Hepatocyte (in vitro differentiated cells): ENCODE results near the gene FLYWCH2.

Source experiments
- EZH2 ChIP-seq: fragments of 200-600 bp; sonication (generic); IDR thresholded peaks from 2 replicates; pipeline ENCODE4 v1.6.1; 2016; ENCODE audit warnings: antibody characterized with exemption, mild to moderate bottlenecking, borderline replicate concordance
- TF ChIP-seq, protein P1 (sequence below): fragments of 200-600 bp; sonication (generic); IDR thresholded peaks from 2 replicates; pipeline ENCODE4 v1.5.1; 2016; ENCODE audit warnings: antibody characterized with exemption, mild to moderate bottlenecking; ENCODE audit not compliant: poor library complexity

DNA sequence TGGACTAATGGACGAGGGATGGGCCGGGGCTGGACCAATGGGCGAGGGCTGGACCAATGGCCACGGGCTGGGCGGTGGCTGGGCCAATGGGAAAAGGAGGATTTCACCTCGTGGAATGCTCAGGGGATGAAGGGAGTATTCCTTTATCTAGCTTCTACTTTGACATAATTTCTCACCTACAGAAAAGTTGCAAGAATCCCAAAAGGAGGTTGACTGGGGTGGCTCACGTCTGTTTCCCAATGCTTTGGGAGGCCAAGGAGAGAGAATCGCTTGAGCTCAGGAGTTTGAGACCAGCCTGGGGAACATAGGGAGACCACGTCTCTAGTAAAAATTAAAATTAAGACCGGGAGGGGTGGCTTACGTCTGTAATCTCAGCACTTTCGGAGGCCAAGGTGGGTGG is 23.0 kb downstream of the FLYWCH2 start:
- TF ChIP-seq, protein P1, sequence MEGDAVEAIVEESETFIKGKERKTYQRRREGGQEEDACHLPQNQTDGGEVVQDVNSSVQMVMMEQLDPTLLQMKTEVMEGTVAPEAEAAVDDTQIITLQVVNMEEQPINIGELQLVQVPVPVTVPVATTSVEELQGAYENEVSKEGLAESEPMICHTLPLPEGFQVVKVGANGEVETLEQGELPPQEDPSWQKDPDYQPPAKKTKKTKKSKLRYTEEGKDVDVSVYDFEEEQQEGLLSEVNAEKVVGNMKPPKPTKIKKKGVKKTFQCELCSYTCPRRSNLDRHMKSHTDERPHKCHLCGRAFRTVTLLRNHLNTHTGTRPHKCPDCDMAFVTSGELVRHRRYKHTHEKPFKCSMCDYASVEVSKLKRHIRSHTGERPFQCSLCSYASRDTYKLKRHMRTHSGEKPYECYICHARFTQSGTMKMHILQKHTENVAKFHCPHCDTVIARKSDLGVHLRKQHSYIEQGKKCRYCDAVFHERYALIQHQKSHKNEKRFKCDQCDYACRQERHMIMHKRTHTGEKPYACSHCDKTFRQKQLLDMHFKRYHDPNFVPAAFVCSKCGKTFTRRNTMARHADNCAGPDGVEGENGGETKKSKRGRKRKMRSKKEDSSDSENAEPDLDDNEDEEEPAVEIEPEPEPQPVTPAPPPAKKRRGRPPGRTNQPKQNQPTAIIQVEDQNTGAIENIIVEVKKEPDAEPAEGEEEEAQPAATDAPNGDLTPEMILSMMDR: no peak
- no peak for TF ChIP-seq EZH2
